Bronchial epithelial cell (primary cell): ENCODE data around the gene BAIAP3. TPM values are rescaled to one million over a fixed set of nuclear protein-coding genes. Genes with fewer than 3 reads are reported as not detected.

Experiments
- DNase-seq: peaks from one replicate; pipeline ENCODE4 v3.0.0-alpha.2; 2010; ENCODE audit warnings: low read depth
- FAIRE-seq: peaks from 2 replicates; lab custom pipeline; 2011; peaks lifted over from hg19 to GRCh38; lab: Jason Lieb, UNC
- H3K27me3 ChIP-seq: 2 replicates; pipeline ENCODE4 v1.5.1; 2011; ENCODE audit warnings: low read length; ENCODE audit not compliant: control insufficient read depth, insufficient read depth
- H3K36me3 ChIP-seq: 2 replicates; pipeline ENCODE4 v1.5.1; 2011; ENCODE audit warnings: low read length; ENCODE audit not compliant: control insufficient read depth, insufficient read depth
- H3K4me3 ChIP-seq: 2 replicates; pipeline ENCODE4 v1.5.1; 2011; ENCODE audit warnings: mild to moderate bottlenecking, low read depth, low read length, control low read depth
- CTCF ChIP-seq: IDR thresholded peaks from 2 replicates; pipeline ENCODE4 v1.5.1; 2011; ENCODE audit warnings: mild to moderate bottlenecking, moderate library complexity, low read length, control low read depth, inconsistent platforms; ENCODE audit not compliant: insufficient read depth, severe bottlenecking
- total RNA-seq: library from RNA; depleted of rRNA; stranded (reverse); fragments of >200 nt; gene quantifications from 2 replicates; pipeline ENCODE4 v1.2.1, GENCODE V29; 2014

Gene BAIAP3
- total RNA-seq, 1 donor from 2014 or later: 0.26 TPM

- DNase-seq: no peak
- Histone ChIP-seq H3K36me3 (peaks cover 1% of the 10 kb centered on the region), H3K27me3 (no peaks in the 10 kb centered on the region), H3K4me3 (no peak overlapping the region)
- TF ChIP-seq CTCF: no peak
- no peak for FAIRE-seq
Observed at GRCh38 chr16:1380195-1380594, 46.8 kb downstream of the BAIAP3 start.

- DNase-seq (no peak), FAIRE-seq (no peak)
- Histone ChIP-seq H3K4me3 (no peak overlapping the region), H3K27me3 (no peaks in the 10 kb centered on the region), H3K36me3 (no peaks in the 10 kb centered on the region)
- no peak for TF ChIP-seq CTCF
Observed at GRCh38 chr16:1381612-1382406, 48.4 kb downstream of the BAIAP3 start.

GRCh38 chr16:1383556-1383955 is 50.1 kb downstream of the BAIAP3 start:
- no peak for FAIRE-seq
- TF ChIP-seq CTCF: no peak
- H3K27me3 ChIP-seq: no peaks in the 10 kb centered on the region
- H3K4me3 ChIP-seq: no peak overlapping the region
- no peak for DNase-seq
- no peaks in the 10 kb centered on the region for H3K36me3 ChIP-seq

- no peak overlapping the region for H3K4me3 ChIP-seq
- DNase-seq: no peak
- no peak for TF ChIP-seq CTCF
- no peaks in the 10 kb centered on the region for H3K27me3 ChIP-seq
- no peak for FAIRE-seq
- H3K36me3 ChIP-seq: peaks cover 2% of the 10 kb centered on the region
Observed at GRCh38 chr16:1385232-1385631, 51.8 kb downstream of the BAIAP3 start.

- no peak overlapping the region for H3K4me3 ChIP-seq
- H3K36me3 ChIP-seq: peaks cover 2% of the 10 kb centered on the region
- DNase-seq: no peak
- TF ChIP-seq CTCF: no peak
- no peak for FAIRE-seq
- no peaks in the 10 kb centered on the region for H3K27me3 ChIP-seq
Observed at GRCh38 chr16:1387331-1387730, 53.9 kb downstream of the BAIAP3 start.

GRCh38 chr16:1389762-1390161 is 56.3 kb downstream of the BAIAP3 start:
- FAIRE-seq: no peak
- no peak for TF ChIP-seq CTCF
- H3K27me3 ChIP-seq: no peaks in the 10 kb centered on the region
- peaks cover 3% of the 10 kb centered on the region for H3K36me3 ChIP-seq
- DNase-seq: no peak
- no peak overlapping the region for H3K4me3 ChIP-seq
